SW 1271 (cell line): ENCODE measurements around the gene KLHL6.
A peak's percentile ranks its signal among the peaks of the same experiment; 100 is the strongest.

Source experiments
- DNase-seq, 2 experiments: peaks; one replicate each; lab custom pipeline; 2025; lab: John Stamatoyannopoulos, UW

The KLHL6 gene

DNA sequence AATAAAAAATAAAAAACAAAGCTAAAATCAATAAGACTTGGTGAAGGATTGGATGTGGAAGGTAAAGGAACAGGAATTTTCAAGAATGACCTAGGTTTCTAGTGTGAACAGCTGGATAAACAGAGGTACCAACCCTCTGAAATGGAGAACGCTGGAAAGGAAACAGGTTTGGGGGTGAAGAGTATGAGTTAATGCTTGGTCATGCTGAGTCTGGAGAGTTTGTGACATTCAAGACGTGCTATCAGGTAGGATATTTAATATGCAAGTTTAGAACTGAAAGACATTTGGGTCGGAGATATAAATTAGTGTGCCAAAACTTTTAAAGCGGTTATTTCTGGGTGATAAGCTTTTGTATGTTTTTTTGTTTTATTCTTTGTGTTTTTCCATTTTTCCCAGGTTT is 11.4 kb upstream of the KLHL6 start:
- DNase-seq: no peak

DNA sequence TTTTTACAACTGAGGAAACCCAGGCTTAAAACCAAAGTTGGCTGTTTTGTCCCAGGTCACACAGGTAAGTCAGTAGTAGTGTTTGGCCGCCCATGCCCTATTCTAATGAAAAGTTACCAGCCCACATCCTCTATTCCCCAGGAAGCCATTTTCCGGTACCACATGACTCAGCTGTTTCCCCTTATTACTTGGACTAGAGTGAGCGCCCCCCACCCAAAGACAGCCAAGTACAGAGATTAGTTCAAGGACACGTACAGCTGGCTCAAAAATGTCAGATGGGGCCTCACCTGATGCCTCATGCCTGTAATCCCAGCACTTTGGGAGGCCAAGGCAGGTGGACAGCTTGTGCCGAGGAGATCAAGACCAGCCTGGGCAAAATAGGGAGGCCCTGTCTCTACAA is 8.5 kb upstream of the KLHL6 start:
- DNase-seq: no peak

DNA sequence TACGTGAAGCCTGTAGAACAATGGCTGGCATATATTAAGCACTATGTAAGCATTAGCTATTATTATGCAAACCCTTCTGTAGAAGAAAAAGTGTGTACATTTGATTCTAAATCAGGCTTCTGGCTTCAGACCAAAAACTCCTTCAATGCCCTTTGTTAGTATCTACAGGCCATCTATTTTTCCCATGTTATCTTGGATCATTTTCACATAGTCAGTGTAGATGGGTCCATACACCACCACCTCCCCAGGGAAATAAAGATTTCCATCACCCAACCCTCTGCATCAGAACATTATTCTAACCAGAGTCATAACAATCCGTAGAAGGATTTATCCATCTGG is 8.0 kb upstream of the KLHL6 start:
- no peak for DNase-seq

DNA sequence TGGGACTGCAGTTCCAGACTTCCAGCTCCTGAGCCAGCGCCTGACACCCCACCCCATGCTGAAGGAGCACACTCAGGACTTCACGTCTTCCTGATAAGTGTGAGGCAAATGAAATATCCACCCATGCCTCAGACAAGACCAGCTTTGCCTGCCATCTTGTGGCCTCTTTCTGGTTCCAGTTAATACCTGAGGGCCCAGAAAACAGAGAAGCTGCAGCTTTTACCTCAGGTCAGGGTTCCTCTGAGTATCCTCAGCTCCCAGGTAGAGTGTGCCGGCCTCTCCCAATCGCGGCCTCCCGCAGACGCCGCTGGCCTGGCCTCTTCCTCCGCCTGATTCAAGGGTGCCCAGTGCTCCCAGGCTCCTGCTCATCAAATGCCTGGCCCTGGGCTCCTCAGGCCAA is 5.1 kb upstream of the KLHL6 start:
- DNase-seq: no peak

DNA sequence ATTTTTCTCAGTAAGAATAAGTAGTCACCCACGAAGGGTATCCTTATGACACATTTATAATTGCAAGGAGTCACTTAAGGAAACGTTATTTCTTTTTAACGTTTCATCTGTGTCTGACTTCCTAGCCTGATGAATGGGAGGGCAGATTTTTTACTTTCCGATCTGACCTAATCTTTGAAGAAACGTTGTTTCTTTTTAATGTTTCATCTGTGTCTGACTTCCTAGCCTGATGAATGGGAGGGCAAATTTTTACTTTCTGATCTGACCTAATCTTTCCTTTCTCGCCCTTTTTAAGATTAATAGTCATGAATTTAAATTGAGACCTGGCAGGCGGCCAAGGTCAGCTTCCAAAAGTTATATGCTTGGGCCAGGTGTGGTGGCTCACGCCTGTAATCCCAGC is 3.0 kb upstream of the KLHL6 start:
- no peak for DNase-seq

DNA sequence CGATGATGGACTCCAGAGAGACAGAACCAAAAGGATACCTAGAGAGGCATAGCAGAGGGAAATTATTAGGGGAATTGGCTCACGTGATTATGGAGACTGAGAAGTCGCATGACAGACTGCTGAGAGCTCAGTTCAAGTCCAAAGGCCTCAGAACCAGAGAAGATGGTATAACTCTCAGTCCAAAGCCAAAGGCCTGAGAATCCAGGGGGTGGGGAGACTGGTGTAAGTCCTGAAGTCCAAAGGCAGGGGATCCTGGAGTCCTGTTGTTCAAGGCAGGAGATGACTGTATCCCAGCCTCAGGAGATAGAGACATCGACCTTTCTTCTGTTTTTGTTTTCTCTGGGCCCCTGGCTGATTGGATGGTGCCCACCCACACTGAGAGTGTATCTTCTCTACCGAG is 1.2 kb upstream of the KLHL6 start:
- DNase-seq: no peak

DNA sequence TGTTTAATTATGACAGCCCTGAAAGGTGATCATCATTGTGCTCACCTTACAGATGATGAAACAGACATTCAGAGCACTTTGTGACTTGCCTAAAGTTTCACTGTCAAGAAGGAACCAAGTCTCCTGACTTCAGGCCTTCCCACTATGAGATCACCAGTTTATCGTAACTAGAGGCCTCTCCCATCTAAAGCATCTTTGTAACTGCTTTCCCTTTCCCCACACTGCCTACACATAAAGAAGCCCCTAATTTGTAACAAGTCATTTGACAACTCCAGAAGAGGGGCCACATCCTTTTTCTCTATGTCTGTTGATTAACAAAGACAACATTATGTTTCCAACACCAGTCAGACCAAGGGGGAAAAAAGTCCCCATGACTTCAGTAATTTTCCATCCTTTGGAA is 1.1 kb downstream of the KLHL6 start:
- no peak for DNase-seq

DNA sequence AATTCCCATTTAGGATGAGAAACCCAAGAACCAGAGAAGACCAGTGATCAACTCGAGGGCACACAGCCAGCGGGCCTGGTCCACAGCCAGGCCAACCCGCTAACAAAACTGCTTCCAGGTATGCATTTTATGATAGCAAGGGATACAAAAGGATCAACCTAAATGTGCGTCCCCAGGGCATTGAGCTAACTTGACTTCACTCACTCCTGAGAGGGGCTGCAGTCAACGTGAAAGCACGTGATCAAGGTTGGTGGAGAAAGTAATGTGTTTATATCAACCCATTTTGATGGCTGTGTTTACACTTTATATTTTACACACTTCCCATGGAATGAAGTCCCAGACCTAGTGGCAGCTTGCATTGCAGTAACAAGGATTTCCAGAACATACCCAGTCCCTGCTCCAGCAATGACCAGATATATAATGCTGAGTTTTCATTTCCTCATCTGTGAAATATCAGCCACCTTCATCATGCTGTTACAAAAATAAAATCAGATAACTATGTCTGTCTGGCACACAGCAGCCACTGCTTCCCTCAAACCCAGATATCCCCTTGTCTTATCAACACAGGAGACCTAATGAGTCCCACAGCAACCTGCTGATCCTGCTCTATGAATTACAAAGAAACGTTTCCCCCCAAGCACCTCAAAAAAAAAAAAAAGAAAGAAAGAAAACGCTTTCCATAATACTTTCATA is 2.0 kb downstream of the KLHL6 start:
- DNase-seq: no peak

DNA sequence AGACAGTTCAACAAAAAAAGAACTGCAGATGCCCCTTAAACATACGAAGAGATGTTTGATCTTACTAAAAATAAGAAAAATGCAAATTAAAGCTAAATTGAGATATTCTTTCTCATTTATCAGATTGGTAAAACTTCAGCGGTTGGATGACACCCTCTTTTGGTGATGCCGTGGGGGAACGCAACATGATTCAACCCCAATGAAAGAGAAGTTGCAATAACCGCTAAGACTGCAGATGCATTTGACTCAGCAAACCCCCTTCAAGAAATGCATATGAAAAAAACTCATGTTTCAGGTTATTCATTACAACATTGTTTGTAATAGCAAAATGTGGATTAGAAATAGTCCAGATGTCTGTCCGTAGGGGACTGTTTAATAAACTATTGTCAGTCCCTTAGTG is 3.6 kb downstream of the KLHL6 start:
- DNase-seq: no peak

DNA sequence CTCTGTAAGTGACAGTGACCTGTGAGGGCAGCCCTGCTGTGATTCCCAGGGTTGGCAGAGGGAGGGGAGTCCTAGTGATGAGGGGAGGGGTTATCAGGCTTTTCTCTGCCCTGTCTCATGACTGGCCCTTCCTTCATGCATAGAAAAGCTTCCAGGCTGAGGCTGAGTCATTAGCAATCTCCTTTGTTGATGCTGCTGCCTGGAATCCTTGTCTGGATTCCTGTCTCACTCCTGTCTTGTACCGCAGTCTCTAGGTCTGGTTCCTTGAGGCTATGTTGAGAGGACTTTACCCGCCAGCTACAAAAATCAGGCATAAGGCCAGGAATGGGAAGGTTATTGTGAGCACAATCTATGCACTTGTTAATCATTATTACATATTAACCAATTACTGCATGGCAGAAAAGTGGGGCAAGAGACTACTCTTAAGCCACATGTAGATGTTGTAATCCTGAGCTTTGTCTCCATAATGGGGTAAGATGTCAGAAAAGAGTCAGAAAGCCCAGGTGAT is 7.2 kb downstream of the KLHL6 start:
- no peak for DNase-seq

DNA sequence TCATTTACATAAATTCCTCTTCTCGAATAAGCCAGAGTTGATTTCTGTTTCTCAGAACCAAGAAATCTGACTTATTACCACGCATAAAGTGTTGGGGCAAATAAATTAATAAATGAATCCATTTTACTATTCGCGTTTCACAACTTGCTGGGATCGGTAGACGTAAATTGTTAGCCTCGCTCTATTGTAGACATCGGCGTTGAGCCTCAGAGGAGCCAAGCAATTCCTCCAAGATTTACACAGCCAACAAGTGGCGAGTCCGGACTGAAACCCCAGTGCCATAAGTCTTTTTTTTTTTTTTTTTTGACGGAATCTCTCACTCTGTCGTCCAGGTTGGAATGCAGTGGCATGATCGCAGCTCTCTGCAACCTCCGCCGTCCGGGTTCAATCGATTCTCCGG is 8.9 kb downstream of the KLHL6 start:
- DNase-seq: no peak

DNA sequence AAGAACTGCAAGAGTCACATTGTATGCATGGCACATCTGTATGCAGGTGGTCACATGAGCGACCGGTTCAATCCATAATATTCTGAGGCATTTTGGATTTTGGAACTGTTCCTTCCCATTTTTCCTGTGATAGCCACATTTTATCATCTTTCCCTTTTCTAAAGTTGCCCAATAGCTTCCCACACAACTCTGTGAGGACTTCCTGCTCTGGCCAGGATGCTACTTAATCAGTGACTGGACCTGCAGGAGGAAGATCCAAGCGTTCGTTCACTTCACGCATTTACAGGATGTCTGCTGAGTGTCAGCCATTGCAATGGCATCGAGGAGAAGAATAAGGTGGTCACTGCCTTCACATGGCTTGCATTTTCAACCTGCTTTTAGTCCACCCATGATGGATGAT is 9.8 kb downstream of the KLHL6 start:
- no peak for DNase-seq

DNA sequence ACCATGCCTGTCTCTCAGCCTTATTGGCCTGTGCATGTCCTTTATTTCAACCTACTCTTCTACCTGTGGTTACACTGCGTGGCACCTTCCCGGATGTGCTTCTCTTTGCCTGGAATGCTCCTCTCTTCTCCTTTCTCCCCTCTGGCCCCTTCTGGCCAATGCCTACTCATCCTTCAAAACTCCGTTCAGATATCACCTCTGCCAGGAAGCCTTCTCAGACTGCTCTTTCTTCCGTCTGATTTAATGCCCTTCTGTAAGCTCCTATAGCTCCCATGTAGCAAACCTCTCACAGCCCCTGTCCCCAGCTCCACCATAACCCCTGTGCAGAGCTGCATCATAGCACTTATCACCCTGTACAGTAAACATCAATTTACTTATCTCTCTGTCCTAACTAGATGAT is 13.2 kb downstream of the KLHL6 start:
- DNase-seq: no peak

DNA sequence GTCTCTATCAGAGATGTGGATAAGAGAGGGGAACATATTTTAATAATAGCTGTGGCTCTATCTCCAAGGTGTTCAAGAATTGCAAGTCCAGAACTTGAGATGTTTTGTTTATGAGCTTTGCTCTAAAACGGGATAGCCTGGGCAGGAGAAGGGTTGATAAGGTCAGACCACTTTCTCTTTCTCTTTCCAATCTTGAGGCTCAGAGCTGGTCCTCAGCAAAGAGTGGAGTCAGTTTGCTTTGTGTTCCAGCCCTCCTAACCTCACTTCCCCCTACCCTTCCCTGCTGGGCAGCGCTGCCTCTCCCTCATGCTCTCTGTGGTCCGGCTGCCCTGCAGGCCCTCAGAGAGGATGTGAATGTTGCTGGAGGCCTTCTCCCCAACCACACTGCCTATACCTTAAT is 13.8 kb downstream of the KLHL6 start:
- no peak for DNase-seq

DNA sequence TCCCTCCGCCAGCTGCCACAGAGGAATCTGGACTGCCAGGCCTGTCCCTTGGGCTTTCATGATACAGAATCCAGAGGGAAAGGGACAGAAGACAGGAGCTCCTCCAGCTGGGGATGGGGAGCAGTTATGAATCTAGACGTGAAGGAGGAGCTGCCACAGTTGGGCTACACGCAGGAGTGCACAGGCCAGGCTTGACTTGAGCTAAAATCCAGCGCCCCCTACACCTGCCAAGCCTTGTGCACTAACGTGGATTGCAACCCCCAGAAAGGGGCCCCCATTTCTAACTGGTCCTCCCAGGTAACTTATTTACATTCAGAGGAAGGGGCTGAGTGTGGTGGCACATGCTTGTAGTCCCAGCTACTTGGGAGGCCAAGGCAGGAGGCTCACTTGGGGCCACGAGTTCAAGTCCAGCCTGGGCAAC is 14.3 kb downstream of the KLHL6 start:
- no peak for DNase-seq

DNA sequence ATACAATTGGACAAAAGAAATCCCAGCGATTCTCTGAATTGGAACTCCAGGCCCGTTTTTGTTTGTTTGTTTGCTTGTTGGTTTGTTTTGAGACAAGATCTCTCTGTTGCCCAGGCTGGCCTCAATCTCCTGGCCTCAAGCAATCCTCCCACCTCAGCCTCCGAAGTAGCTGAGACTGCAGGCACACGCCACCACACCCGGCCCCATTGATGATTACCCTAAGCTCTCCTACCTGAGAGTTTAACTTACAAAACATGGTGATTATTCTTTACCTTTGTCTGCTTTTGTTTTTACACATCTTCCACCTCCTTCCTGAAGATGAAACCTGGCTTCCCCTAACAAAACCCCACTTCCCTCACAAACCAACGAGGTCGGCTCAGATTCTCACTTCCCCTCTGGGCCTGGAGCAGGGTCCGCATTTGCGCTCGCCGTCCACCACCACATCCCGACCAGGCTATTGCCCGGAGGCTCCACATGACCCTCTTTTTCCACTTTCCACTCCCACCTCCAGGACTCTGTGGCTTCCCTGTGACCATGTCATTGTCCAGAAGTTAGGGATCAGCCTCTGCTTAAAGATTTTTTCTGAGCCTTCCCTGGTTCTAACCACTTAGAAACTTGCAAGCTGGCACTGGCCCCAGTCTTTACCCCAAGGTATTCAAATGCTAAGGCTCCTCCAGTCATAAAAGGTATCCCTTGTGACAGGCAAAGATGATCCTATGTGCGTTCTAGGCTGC is 14.8 kb downstream of the KLHL6 start:
- no peak for DNase-seq

DNA sequence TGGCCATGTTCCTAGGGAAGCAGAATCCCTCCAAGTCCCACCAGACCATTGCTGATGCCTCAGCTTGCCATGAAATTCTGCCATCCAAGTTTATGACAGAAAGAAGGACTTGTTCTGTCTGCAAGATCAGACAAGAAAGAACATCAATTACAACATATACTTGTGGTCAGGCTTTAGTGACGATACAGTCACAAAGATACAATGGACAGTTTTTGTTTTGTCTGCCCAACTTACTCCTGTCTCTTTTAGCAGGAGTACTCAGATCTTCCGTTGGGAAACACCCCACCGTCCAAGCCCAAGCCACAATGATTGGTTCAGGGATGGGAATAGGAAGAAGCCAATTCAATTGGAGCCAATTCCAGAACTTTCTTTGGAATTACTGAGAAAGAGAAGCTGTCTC is 15.7 kb downstream of the KLHL6 start:
- DNase-seq: no peak

DNA sequence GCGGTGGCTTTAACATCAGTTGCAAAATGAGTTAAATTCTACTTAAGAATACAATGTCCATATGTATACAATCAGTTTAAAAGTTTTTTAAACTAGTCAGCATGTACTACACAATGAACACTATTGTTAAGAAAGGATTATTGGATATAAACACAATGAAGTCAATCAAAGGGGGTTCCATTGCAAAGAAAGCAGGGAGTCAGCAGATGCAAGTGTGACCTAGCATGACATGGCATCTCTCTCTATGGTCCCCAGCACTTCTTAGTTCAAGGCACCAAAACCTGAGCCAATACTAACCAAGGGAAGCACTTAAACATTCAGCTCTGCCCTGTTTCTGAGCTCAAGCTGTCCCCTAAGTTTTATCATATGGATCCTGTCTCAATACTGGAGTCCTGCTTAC is 17.0 kb downstream of the KLHL6 start:
- no peak for DNase-seq

DNA sequence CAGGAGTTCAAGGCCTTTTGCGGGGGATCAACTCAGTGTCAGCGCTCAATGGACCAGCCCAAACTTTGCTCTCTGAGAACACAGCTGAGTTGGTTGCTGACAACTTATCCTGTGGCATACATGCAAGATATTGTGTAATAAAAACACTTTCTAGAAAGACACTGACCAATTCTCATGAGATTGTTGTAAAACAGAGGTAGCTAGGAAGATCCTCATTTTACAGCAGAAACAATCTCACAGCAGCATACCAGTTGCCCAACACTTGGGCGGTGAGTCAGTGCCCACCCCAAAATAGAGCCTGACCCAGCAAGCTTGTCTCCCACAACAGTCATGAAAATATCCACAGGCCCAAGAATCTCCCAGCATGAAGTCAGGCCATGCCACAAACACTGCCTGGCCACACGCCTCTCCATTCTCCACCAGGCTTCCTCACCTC is 18.2 kb downstream of the KLHL6 start:
- no peak for DNase-seq

DNA sequence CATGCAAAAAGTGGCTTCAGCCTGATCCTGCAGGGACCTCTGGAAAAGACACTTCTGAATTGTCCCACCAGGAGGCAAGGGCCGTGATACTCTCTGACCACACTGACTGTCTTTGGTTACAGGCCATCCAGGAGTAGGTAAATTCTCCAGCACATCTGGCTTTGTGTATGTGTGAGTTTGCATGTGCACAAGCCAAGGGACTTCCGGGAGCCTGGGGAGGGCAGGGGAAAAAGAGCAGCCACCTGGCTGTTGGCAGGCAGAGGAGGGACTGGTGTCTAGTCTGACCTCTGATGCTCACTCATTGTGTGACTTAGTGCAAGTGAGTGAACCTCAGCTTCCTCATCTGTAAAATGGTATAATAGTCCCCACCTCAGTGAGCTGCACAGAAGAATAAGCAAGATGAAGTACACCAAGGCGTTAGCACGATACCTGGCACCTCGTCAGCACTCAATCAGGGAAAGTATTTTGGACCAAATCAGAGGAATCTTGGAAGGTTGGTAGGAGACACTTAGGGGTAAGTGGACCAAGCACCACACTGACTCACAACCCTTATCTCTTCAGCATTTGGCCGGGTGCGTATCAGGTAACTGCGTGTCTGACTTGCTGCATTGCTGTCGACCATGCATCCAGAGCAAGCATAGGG is 19.1 kb downstream of the KLHL6 start:
- no peak for DNase-seq

DNA sequence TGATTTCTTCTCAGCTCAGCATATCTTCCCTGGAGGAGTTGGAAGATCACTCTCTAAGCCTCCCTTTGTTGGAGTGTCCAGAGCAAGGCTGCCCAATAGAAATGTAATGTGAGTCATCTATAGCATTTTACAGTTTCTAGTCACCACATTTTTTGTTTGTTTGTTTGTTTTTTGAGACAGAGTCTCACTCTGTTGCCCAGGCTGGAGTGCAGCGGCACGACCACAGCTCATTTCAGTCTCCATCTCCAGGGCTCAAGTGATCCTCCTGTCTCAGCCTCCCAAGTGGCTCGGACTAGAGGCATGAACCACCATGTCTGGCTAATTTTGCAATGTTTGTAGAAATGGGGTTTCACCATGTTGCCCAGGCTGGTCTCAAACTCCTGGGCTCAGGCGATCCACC is 21.3 kb downstream of the KLHL6 start:
- peak in 1 of 2 experiments; percentile 6 for DNase-seq

DNA sequence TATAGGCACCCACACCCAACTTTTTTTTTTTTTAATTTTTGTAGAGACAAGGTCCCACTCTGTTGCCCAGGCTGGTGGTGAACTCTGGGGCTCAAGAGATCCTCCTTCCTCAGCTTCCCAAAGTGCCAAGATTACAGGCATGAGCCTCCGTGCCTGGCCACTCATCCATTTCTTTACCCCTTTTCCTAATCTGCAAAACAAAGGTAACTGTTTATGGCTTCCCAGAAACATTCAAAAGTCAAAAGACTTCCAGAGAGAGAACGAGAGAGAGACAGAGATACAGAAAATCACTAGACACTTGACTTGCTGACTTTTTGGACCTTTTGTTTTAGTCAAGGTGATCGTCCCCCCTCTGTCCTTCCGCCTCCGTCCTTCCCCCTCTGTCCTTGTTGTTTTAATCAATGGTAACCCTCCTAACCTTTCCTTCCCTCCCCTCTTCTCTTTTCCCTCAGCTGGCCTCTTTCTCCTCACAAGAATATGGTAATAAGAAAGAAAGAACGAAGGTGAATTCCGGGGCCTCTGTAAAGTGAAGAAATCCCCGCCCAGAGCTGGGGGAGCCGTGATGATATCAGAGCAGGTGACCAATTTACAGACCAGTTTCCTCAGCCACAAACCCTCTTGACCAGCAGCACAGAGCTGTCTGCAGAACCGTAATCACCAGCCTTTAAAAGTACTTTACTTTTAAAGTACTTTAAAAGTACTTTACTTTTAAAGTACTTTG is 21.9 kb downstream of the KLHL6 start:
- DNase-seq: no peak
